D721Med (cell line): Measurements from ENCODE around the gene TTC39A.

Experiments
- DNase-seq: peaks from one replicate; pipeline ENCODE4 v3.0.0; 2011; ENCODE audit warnings: low spot score; ENCODE audit not compliant: insufficient read length
- FAIRE-seq: peaks from 2 replicates; lab custom pipeline; 2011; peaks lifted over from hg19 to GRCh38; lab: Jason Lieb, UNC
- TF ChIP-seq, protein P1 (sequence below): IDR thresholded peaks from 2 replicates; pipeline ENCODE4 v1.5.1; 2012; ENCODE audit warnings: mild to moderate bottlenecking, control low read depth; ENCODE audit not compliant: insufficient read depth; ENCODE audit errors: missing control alignments

Gene TTC39A

DNA sequence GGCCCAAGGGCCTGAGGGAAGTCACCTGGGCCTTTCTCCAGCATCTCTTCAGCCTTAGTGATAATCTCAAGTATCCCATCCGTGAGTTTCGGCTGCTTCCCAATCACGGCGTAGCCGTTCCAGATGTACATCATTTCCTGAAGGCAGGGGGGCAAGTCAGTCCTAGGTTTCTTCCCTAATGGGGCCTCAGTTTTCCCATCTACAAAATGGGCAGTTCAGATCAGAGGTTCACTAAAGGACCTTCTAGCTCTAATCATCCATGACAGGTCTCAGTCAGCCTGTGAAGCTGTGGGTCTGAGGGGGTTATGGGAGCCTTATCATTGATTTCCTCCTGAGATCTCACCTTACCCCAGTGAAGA lies 39.9 kb downstream of the TTC39A start:
- no peak for FAIRE-seq

DNA sequence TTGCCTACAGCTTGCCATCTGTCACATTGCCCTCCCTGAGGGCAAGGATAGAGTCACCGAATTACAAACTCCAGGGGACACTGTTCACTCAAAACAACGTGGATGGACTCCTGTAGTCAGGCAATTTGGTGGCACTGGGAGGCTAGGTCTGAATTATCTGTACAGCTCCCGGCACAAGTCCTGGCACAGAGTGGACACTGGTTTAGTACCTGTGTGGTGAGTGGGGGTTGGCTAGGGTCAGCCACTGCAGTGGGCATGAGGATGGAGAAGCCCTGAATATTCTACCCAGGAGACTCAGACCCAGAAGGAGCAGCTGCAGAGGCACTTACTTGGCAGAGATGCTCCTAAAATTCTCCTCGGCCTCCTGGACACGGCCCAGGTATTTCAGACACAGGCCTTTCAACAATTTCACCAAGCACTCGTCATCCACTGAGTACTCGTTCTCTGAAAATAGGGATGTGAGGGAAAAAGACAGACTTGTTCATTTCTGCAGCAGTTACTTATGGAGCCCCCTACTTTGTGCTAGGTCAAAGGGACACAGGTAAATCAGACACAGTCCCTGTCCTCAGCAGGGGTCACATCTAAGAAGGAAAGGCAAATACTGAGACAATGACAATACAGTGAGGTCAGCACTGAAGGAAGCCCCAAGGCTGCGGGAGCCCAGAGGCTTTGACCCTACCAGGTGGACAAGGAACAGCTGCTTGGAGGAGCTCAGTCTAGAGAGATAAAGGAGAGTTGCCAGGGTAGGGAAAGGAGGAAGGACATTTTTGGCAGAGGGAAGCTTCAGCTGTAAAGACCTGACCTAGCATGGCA lies 40.5 kb downstream of the TTC39A start:
- FAIRE-seq (no peak), DNase-seq (no peak)
- TF ChIP-seq, protein P1, sequence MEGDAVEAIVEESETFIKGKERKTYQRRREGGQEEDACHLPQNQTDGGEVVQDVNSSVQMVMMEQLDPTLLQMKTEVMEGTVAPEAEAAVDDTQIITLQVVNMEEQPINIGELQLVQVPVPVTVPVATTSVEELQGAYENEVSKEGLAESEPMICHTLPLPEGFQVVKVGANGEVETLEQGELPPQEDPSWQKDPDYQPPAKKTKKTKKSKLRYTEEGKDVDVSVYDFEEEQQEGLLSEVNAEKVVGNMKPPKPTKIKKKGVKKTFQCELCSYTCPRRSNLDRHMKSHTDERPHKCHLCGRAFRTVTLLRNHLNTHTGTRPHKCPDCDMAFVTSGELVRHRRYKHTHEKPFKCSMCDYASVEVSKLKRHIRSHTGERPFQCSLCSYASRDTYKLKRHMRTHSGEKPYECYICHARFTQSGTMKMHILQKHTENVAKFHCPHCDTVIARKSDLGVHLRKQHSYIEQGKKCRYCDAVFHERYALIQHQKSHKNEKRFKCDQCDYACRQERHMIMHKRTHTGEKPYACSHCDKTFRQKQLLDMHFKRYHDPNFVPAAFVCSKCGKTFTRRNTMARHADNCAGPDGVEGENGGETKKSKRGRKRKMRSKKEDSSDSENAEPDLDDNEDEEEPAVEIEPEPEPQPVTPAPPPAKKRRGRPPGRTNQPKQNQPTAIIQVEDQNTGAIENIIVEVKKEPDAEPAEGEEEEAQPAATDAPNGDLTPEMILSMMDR: no peak

More for the DNA sequence above, 39.9 kb downstream of the TTC39A start:
- TF ChIP-seq, protein P1: no peak
- no peak for DNase-seq

DNA sequence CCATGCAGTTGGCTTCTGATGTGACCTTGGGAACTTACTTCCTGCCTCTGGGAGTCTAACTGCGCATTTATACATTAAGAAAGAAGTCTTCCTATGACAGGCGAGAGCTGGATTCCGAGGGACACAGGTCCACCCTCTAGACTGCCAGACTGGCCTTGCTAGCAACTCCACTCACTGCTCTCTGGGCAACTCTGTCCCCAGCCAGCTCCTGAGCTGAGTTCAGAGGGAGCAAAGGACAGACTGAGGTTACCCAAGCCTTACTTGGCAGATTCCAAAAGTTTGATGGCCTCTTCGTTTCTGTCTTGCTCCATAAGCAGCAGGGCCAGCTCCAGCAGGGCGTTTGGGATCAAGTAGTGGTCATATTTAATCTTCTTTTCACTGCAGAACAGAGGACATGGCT lies 41.8 kb downstream of the TTC39A start:
- FAIRE-seq (no peak), DNase-seq (no peak)
- TF ChIP-seq, protein P1: no peak

DNA sequence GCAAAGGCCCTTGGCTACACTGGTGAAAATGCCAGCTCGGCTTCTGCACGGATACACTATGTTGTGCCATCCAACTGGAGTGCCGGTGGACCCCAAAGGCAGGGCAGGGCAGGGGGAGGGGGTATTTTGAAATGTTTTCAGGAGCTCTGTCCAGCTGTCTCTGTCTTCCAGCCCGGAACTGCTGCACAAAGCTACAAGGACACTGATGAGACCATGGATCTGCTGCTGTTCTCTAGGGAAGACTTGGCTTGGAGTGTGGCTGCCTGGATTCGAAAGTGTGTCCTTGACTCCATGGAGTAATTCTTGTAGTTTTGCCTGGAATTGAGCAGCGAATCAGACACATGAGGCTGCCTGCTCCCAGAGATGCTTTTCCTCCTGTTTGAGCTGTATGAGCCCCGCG lies 42.4 kb downstream of the TTC39A start:
- TF ChIP-seq, protein P1: no peak
- FAIRE-seq: no peak
- DNase-seq: no peak

DNA sequence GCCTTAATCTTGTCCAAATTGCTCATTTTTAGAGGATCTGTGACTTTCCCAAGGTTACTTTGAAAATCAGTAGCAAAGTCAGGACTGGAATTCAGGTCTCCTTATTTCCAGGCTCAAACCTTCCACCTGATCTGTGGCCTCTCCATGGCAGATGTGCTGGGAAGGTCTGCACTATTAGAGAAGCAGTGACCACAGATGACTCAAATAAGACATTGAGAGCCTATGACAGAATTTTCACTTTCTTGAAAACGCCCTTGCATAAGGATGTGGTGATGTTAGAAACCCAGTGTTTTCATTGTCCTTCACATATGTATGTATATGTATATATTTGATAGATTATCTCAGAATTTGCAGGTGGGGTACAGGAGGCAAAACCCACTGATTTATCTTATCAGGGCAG lies 45.3 kb downstream of the TTC39A start:
- TF ChIP-seq, protein P1: no peak
- no peak for DNase-seq
- no peak for FAIRE-seq

DNA sequence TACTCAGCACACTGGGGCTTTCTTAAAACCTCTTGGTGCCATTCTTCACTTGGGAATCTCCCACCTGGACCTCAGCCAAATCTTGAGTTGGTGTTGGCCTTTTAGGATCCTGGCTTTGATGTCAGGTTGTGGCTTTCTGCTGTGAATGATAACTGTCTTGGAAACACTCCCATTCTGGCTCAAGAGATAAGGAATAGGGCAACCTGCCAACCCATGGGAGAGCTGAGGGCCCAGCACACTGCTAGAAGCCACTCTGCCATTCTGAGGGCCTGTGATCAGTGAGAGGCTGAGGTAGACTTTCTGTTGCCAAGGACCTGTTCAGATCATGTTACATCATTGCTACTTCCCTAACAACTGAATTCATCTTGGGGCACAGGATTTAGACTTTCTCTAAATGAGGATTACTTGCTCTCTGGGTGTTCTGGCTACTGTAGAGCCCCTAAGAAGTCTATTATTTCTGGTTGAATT lies 45.8 kb downstream of the TTC39A start:
- FAIRE-seq: no peak
- no peak for DNase-seq
- TF ChIP-seq, protein P1: no peak

- TF ChIP-seq, protein P1: no peak
- DNase-seq: no peak
- FAIRE-seq: no peak
Observed at GRCh38 chr1:51283979-51284378, 46.4 kb downstream of the TTC39A start.
